Hematopoietic multipotent progenitor cell treated with erythropoietin and hydrocortisone succinate and interleukin-3 and kit ligand, for 8 days (in vitro differentiated cells): ENCODE data around the gene DAO.

Experiments used
- DNase-seq: peaks from one replicate; pipeline ENCODE4 v3.0.0-alpha.2; 2015

DAO gene

GRCh38 chr12:108928695-108929094, 48.8 kb downstream of the DAO start:
- no peak for DNase-seq

GRCh38 chr12:108930155-108930554, 50.3 kb downstream of the DAO start:
- no peak for DNase-seq

GRCh38 chr12:108930756-108931155, 50.9 kb downstream of the DAO start:
- no peak for DNase-seq

DNA sequence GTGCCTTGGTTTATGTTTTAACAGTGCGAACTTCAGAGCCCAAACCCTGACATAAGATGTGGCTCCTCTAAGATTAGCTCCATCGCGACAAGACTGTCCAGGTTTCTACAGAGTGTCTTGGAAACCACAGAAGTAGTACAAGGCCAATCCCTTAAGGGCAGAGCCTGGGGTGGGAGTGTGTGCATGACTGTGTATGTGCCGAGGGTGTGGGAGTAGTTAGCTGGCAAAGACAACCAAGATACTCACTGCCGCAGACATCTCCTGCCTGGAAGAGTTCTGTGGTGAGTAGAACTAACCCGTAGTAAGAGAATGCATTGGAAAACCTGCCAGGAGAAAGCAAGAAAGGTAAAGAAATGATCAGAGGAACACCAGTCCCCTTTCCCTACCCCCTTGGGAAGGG, 54.1 kb downstream of the DAO start:
- no peak for DNase-seq

GRCh38 chr12:108935159-108935763, 55.4 kb downstream of the DAO start:
- no peak for DNase-seq

DNA sequence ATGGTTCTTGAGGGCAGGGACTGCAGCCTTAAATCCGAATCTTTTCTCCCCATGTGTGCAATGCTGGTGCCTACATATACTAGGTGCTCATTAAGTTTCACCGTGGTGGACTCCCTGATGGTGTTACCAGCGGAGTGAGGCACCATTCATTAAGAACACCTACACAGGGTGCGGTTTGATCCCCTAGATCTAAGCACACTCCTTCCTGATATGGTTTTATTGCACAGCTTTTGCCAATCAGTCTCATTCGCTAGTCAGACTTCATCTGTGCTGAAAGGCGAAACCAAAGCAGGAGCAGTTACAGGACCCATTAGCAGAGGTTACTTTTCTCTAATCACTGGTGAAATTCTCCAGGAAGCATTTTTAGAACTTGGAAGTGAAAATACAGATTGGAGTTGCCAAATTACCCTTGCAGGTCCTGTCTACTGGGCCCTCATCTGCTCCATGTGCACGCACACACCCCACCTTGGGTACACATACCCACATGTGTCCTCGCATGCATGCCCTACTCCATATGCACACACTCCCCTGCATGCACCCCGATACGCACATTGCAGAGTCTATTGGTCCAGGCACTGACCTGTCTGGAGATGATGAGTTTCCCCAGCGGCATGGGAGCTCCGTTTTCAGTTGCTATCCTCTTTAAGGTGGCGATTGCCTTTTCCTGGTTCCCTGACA, 58.5 kb downstream of the DAO start:
- DNase-seq, result no peak

DNA sequence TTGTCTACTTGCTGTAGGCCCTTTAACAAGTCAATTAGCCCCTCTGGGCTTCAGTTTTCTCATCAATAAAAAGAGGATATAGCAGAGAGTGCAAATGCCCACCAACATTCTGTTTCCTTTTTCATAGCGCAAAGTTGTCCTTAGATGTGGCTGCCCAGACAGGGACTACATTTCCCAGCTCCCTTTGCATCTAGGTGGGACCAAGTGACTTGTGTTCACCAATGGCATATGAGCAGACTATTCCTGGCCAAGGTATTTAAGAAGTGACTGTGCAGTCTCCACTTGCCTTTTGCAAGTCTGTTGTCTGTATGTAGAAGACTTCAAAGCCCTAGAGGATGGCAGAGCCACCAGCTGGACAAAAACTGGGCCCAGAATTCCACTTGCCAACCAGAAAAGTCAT, 59.7 kb downstream of the DAO start:
- DNase-seq, result peak; percentile 13

GRCh38 chr12:108940138-108940537, 60.2 kb downstream of the DAO start:
- no peak for DNase-seq

DNA sequence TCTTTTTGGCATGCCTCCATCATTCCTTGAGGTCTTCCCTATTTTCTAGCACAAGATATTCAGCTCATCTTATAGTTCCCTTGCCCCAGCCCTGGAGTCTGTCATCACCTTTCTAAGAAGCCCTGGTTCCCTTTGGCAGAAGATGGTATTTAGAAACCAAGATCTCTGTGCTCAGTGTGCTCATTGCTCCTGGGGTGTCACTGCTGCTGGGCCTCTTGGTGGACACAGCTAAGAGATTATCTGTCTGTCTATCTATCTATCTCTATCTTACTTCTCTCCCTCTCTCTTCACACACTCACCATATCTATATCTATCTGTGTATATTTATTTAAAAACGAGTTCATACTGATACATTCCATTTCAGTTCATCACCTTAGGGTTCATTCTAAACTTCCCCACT, 67.2 kb downstream of the DAO start:
- DNase-seq, result no peak

GRCh38 chr12:108948367-108948766, 68.5 kb downstream of the DAO start:
- no peak for DNase-seq

- DNase-seq, result no peak
Observed at GRCh38 chr12:108949976-108950375, 70.1 kb downstream of the DAO start.
